Endothelial cell of umbilical vein (primary cell): ENCODE measurements around the gene NTSR1. TPM values are rescaled to one million over a fixed set of nuclear protein-coding genes. Genes with fewer than 3 reads are reported as not detected.

ENCODE experiments used
- BruUV-seq: library from RNA; stranded (reverse); fragments of 400-500 nt; replicated peaks from 2 replicates; lab custom pipeline; 2021; lab: Mats Ljungman, UMichigan
- CTCF ChIA-PET: fragments of 300-600, 350-600 bp; sonication (Branson Sonifier 250); formaldehyde crosslinking; loops from one replicate; lab custom pipeline; 2021; ENCODE audit warnings: antibody characterized with exemption, inconsistent platforms; lab: Charles Lee
- POLR2A ChIA-PET: fragments of 300-600, 350-600 bp; sonication (Branson Sonifier 250); formaldehyde crosslinking; loops from one replicate; lab custom pipeline; 2021; ENCODE audit warnings: antibody characterized with exemption, inconsistent platforms; lab: Charles Lee
- DNase-seq: peaks from one replicate; pipeline ENCODE4 v3.0.0-alpha.2; 2011; ENCODE audit warnings: low read depth, low spot score
- FAIRE-seq: peaks from 2 replicates; lab custom pipeline; 2011; peaks lifted over from hg19 to GRCh38; lab: Jason Lieb, UNC
- H2AFZ ChIP-seq: 2 replicates; pipeline ENCODE4 v1.6.0; 2012; ENCODE audit warnings: low read depth, low read length, control low read depth, inconsistent platforms
- H3K27ac ChIP-seq: 2 replicates; pipeline ENCODE4 v1.5.1; 2011; ENCODE audit warnings: low read depth, mild to moderate bottlenecking, control low read depth, low read length, moderate library complexity; ENCODE audit not compliant: insufficient read depth
- H3K27me3 ChIP-seq, 2 experiments: 2 replicates each; pipeline versions ENCODE4 v1.6.0 to v1.6.1; 2011; ENCODE audit warnings: low read length in 2 of 2, mixed read lengths in 1 of 2; ENCODE audit not compliant: control insufficient read depth in 2 of 2, insufficient read depth in 2 of 2
- H3K36me3 ChIP-seq, 2 experiments: 2 replicates in 1 of 2; 3 replicates in 1 of 2; pipeline ENCODE4 v1.5.1; 2011; ENCODE audit warnings: low read length in 2 of 2, mild to moderate bottlenecking in 1 of 2, moderate library complexity in 1 of 2; ENCODE audit not compliant: control insufficient read depth in 2 of 2, insufficient read depth in 2 of 2; ENCODE audit errors: extremely low read depth in 1 of 2
- H3K4me1 ChIP-seq: 3 replicates; pipeline ENCODE4 v1.5.1; 2011; ENCODE audit warnings: mild to moderate bottlenecking, low read length; ENCODE audit not compliant: control insufficient read depth, insufficient read depth; ENCODE audit errors: extremely low read depth
- H3K4me2 ChIP-seq: 2 replicates; pipeline ENCODE4 v1.6.1; 2011; ENCODE audit warnings: low read length, control low read depth, mixed read lengths; ENCODE audit not compliant: insufficient read depth
- H3K4me3 ChIP-seq, 3 experiments: fragments of 200-600 bp in 1 of 3; sonication (generic), shearing (Covaris generic) in 1 of 3; replicated peaks in 1 of 3; 2 replicates each; pipeline ENCODE4 v1.5.1; 2011 to 2016; ENCODE audit warnings: control low read depth in 3 of 3, low read length in 3 of 3, mild to moderate bottlenecking in 2 of 3, inconsistent platforms in 1 of 3, low read depth in 1 of 3, moderate library complexity in 1 of 3; ENCODE audit not compliant: insufficient read depth in 1 of 3
- H3K79me2 ChIP-seq: 2 replicates; pipeline ENCODE4 v1.6.0; 2012; ENCODE audit warnings: low read length, inconsistent platforms; ENCODE audit not compliant: control insufficient read depth, insufficient read depth
- H3K9ac ChIP-seq: replicated peaks from 2 replicates; pipeline ENCODE3; 2011; ENCODE audit warnings: low read length, control low read depth; ENCODE audit not compliant: insufficient read depth; ENCODE audit errors: extremely low read depth
- H3K9me1 ChIP-seq: replicated peaks from 3 replicates; pipeline ENCODE4 v1.6.0; 2011; ENCODE audit warnings: mild to moderate bottlenecking, low read length; ENCODE audit not compliant: control insufficient read depth, insufficient read depth; ENCODE audit errors: extremely low read depth
- H3K9me3 ChIP-seq: replicated peaks from 2 replicates; pipeline ENCODE4 v1.5.1; 2012; ENCODE audit warnings: low read length, inconsistent platforms; ENCODE audit not compliant: control insufficient read depth, insufficient read depth
- H4K20me1 ChIP-seq: replicated peaks from 2 replicates; pipeline ENCODE3; 2011; ENCODE audit warnings: mild to moderate bottlenecking, low read length; ENCODE audit not compliant: control insufficient read depth, insufficient read depth; ENCODE audit errors: extremely low read depth
- CTCF ChIP-seq, 2 donors: IDR thresholded peaks; 1 replicate in 1 of 2; 2 replicates in 1 of 2; pipeline ENCODE4 v1.5.1; 2011; ENCODE audit warnings: low read length in 2 of 2, mild to moderate bottlenecking in 2 of 2, moderate library complexity in 2 of 2, control low read depth in 1 of 2, inconsistent platforms in 1 of 2, low read depth in 1 of 2; ENCODE audit not compliant: insufficient read depth in 1 of 2; ENCODE audit errors: extremely low read depth in 1 of 2
- EZH2 ChIP-seq: IDR thresholded peaks from 2 replicates; pipeline ENCODE4 v1.6.1; 2012; ENCODE audit warnings: borderline replicate concordance, low read depth, mild to moderate bottlenecking, moderate library complexity, low read length, inconsistent platforms; ENCODE audit not compliant: severe bottlenecking
- FOS ChIP-seq: IDR thresholded peaks from 2 replicates; pipeline ENCODE4 v1.6.1; 2011; ENCODE audit warnings: mild to moderate bottlenecking, low read length, moderate library complexity, borderline replicate concordance; ENCODE audit not compliant: insufficient read depth
- GATA2 ChIP-seq: IDR thresholded peaks from 2 replicates; pipeline ENCODE4 v1.7.0; 2011; ENCODE audit warnings: low read depth, mild to moderate bottlenecking, moderate library complexity, mixed read lengths, low read length; ENCODE audit not compliant: insufficient read length, insufficient read depth
- JUN ChIP-seq: IDR thresholded peaks from 2 replicates; pipeline ENCODE4 v1.6.1; 2011; ENCODE audit warnings: borderline replicate concordance, low read depth; ENCODE audit not compliant: insufficient read length, insufficient read depth
- MAX ChIP-seq: IDR thresholded peaks from 2 replicates; pipeline ENCODE4 v1.6.1; 2011; ENCODE audit not compliant: insufficient read depth, insufficient read length
- MYC ChIP-seq: IDR thresholded peaks from one replicate; pipeline ENCODE4 v1.6.1; 2011; ENCODE audit warnings: mild to moderate bottlenecking, low read depth, low read length
- POLR2A ChIP-seq: IDR thresholded peaks from 2 replicates; pipeline ENCODE4 v1.6.1; 2012; ENCODE audit warnings: low read depth, mild to moderate bottlenecking, control low read depth, low read length
- POLR2AphosphoS5 ChIP-seq: IDR thresholded peaks from 2 replicates; pipeline ENCODE4 v1.6.1; 2012; ENCODE audit warnings: low read depth, mild to moderate bottlenecking, control low read depth, low read length, moderate library complexity; ENCODE audit not compliant: insufficient read depth
- dilution Hi-C: fragments of 300-500 bp; cut with MboI; formaldehyde crosslinking; loops from one replicate; pipeline ENCODE4 v1.15.0; 2019; ENCODE audit warnings: low sequenced_read_pairs; ENCODE audit not compliant: extremely low pct_ligation_motif_present
- intact Hi-C: fragments of 100-400 bp; cut with micrococcal nuclease; formaldehyde crosslinking; loops from one replicate; pipeline ENCODE4 v1.10.0; 2022
- polyA plus RNA-seq, 4 experiments: library from polyadenylated mRNA; depleted of rRNA in 3 of 4; stranded (reverse) in 3 of 4; unstranded in 1 of 4; fragments of >200 nt; gene quantifications; 2 replicates each; pipeline versions ENCODE4 v1.2.1 to v1.2.3, GENCODE V29; 2011 to 2012; ENCODE audit warnings: missing spikeins in 1 of 4
- total RNA-seq: library from RNA; stranded (reverse); gene quantifications from 2 replicates; pipeline ENCODE4 v1.2.3, GENCODE V29; 2021

NTSR1 gene
- total and polyA plus RNA-seq, 2 donors (not counting 3 experiments of a cell fraction or from before 2014, with no cell fraction given) = 0.14 to 2.1 TPM

- peak; percentile 99 for FAIRE-seq
- H4K20me1 ChIP-seq = no peaks in the 10 kb centered on the region
- no peaks in the 10 kb centered on the region for H3K79me2 ChIP-seq
- TF ChIP-seq FOS (no peak), POLR2A (no peak), POLR2AphosphoS5 (peak; percentile 41), CTCF (IDR thresholded peaks at IDR 0.05; ENCODE audit: extremely low read depth in 1 of 2, insufficient read depth in 1 of 2, low read depth in 1 of 2, low read length in 2 of 2) (peak; percentile 99 to 100), EZH2 (no peak), GATA2 (peak; percentile 44), MAX (peak; percentile 8), MYC (no peak), JUN (no peak)
- no peaks in the 10 kb centered on the region for H3K27me3 ChIP-seq
- dilution Hi-C loops = no loop called here
- peaks cover 27% of the 10 kb centered on the region for H3K4me1 ChIP-seq
- intact Hi-C loops = loop anchor here (1.0 to 10.0 kb wide), 9 partner anchors 17 to 487 kb away; partner anchors contain the start of gene ADRM1
- H3K9me3 ChIP-seq = no peaks in the 10 kb centered on the region
- CTCF ChIA-PET = interaction anchor here (0.6 to 6.4 kb wide), 50 partner anchors 9 to 411 kb away, joined by 3 to 120 read pairs (median 5); partner anchors contain the start of gene NTSR1
- H3K4me3 ChIP-seq = no peak overlapping the region
- no TSS peak for BruUV-seq
- H3K9me1 ChIP-seq = no peaks in the 10 kb centered on the region
- H3K9ac ChIP-seq = no peak overlapping the region
- peak overlapping the region; percentile 34 for H3K4me2 ChIP-seq
- H2AFZ ChIP-seq = peak overlapping the region; percentile 75
- POLR2A ChIA-PET = interaction anchor here (1.1 kb wide), 1 partner anchor 87 kb away, joined by 3 read pairs; no protein-coding TSS in a partner anchor
- H3K27ac ChIP-seq = no peak overlapping the region
- no peaks in the 10 kb centered on the region for H3K36me3 ChIP-seq
- peak; percentile 94 for DNase-seq
Observed at GRCh38 chr20:62791301-62792181, 82.9 kb downstream of the NTSR1 start.
